Measurements from ENCODE around the gene ROR2. TPM values are rescaled to one million over a fixed set of nuclear protein-coding genes. Genes with fewer than 3 reads are reported as not detected.

Gene ROR2
- total and polyA plus RNA-seq, 4 experiments from 2014 or later: 0.17 to 0.31 (median 0.29) TPM; not detected in 1

DNA sequence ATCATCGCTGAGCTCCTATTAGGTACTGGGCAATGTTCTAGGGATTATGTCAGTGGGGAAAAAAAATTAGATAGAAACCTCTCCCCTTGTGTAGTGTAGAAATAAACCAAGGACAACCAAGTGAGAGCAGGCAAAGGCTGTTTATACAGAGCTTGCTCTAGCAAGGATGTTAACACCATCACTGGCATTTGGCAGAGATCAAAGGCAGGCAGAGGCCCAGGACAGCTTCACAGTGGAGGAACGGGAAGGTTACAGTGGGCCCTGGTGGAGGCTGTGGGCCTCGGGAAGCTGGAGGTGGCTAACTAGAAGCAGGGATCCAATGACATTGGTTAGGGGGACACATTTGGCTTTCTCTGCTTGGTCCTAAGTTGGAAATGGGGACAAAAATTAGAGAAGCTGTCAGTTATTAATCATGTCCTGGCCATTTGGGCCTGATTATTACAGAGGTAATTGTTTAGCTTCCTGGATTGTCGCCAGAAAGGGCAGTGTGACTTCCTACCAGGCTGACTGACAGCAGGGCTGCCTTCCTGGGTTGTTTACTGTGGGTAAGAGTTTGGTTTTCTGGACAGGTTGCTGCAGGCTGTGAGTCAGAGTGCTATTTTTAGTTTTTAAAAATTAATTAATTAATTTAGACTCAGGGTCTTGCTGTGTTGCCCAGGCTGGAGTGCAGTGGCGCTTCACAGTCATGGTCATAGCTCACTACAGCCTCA is 259.3 kb downstream of the ROR2 start:
- intact Hi-C loops (cut with micrococcal nuclease): no loop called here
- Mint-ChIP-seq H3K9me3 (no peaks in the 10 kb centered on the region), H3K4me1 (peaks cover 0 to 25% (median 4%) of the 10 kb centered on the region in 4 donors), H3K4me3 (peak overlapping the region in 1 of 8 donors; percentile 36), H3K36me3 (no peaks in the 10 kb centered on the region), H3K27ac (peak overlapping the region in 2 of 7 donors; percentile 43 to 64), H3K27me3 (peaks cover 1 to 2% of the 10 kb centered on the region in 2 donors)
- Histone ChIP-seq H3K9me3 (ENCODE audit: control insufficient read depth in 1 of 2, low read length in 2 of 2) (no peaks in the 10 kb centered on the region), H3K27ac (ENCODE audit: low read depth, low read length) (no peak overlapping the region), H3K4me1 (ENCODE audit: insufficient read depth, low read length) (peaks cover 5% of the 10 kb centered on the region), H3K27me3 (ENCODE audit: insufficient read depth, low read length) (no peaks in the 10 kb centered on the region), H3K36me3 (ENCODE audit: insufficient read depth, low read length) (no peaks in the 10 kb centered on the region), H3K4me3 (ENCODE audit: low read length in 2 of 2) (no peak overlapping the region)
- CTCF ChIA-PET (ENCODE audit: partially characterized antibody): interaction anchor here (1.0 kb wide), 1 partner anchor 36 kb away, joined by 4 read pairs; no protein-coding TSS in a partner anchor
- no peak for DNase-seq
- POLR2A ChIA-PET (ENCODE audit: partially characterized antibody): interaction anchor here (0.9 kb wide), 1 partner anchor 9 kb away, joined by 3 read pairs; no protein-coding TSS in a partner anchor

DNA sequence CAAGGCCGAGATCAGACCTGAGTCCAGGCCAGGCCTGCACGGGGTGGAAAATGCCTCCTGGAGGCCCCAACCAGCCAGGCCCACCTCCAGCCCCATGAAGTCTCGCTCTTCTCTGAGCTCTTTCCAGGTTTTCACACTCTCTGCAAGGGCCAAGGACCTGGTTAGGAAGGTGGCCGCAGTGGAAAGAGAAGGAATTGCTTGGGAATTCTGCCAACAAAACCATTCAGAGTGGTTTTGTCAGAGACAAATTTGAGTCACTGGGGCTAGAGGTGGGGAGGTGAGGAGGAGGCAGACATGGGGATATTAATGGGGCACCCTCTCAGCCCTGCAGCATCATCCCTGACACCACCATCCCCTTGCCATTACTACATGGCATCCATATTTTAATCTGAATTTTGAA is 261.0 kb downstream of the ROR2 start:
- Histone ChIP-seq H3K9me3 (ENCODE audit: control insufficient read depth in 1 of 2, low read length in 2 of 2) (no peaks in the 10 kb centered on the region), H3K36me3 (ENCODE audit: insufficient read depth, low read length) (no peaks in the 10 kb centered on the region), H3K27ac (ENCODE audit: low read depth, low read length) (no peak overlapping the region), H3K4me3 (ENCODE audit: low read length in 2 of 2) (no peak overlapping the region), H3K27me3 (ENCODE audit: insufficient read depth, low read length) (no peaks in the 10 kb centered on the region), H3K4me1 (ENCODE audit: insufficient read depth, low read length) (peaks cover 5% of the 10 kb centered on the region)
- no peak for DNase-seq
- ChIA-PET CTCF (ENCODE audit: partially characterized antibody) (no interaction called here), POLR2A (ENCODE audit: partially characterized antibody) (no interaction called here)
- intact Hi-C loops (cut with micrococcal nuclease): no loop called here
- Mint-ChIP-seq H3K27ac (no peak overlapping the region), H3K9me3 (no peaks in the 10 kb centered on the region), H3K4me1 (peaks cover 0 to 17% (median 2%) of the 10 kb centered on the region in 4 donors), H3K27me3 (peaks cover 2% of the 10 kb centered on the region in 2 donors), H3K4me3 (no peak overlapping the region), H3K36me3 (no peaks in the 10 kb centered on the region)

DNA sequence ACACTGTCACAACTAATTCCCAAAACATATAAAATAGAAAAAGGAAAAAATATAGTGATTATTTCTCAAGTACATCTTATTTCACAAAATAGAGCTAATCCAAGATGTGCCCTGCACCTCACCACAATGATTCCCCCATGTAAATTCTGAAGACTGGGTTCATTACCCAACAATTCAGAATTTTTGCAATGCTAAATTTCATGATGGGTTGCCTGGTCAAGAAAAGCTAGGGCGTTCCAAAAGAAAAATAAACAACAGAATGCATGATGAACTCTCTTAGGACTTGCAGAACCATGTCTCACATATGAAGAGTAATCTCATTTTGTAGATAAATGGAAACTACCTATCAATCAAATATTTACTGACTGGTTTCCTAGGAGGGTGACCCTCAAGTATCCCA is 266.8 kb downstream of the ROR2 start:
- no peaks in the 10 kb centered on the region for H3K36me3 ChIP-seq (ENCODE audit: insufficient read depth, low read length)
- Mint-ChIP-seq H3K36me3 (no peaks in the 10 kb centered on the region), H3K4me3 (no peak overlapping the region), H3K27ac (no peak overlapping the region), H3K9me3 (no peaks in the 10 kb centered on the region), H3K4me1 (no peaks in the 10 kb centered on the region), H3K27me3 (peaks cover 15 to 20% of the 10 kb centered on the region in 2 donors)
- no peak overlapping the region for H3K4me3 ChIP-seq (ENCODE audit: low read length in 2 of 2)
- CTCF ChIA-PET (ENCODE audit: partially characterized antibody): interaction anchor here (1.6 kb wide), 1 partner anchor 768 kb away, joined by 5 read pairs; no protein-coding TSS in a partner anchor
- H3K27me3 ChIP-seq (ENCODE audit: insufficient read depth, low read length): peaks cover 6% of the 10 kb centered on the region
- H3K9me3 ChIP-seq (ENCODE audit: control insufficient read depth in 1 of 2, low read length in 2 of 2): no peaks in the 10 kb centered on the region
- intact Hi-C loops (cut with micrococcal nuclease): loop anchor here (5.0 kb wide), 1 partner anchor 646 kb away; no protein-coding TSS in a partner anchor
- no peak overlapping the region for H3K27ac ChIP-seq (ENCODE audit: low read depth, low read length)
- POLR2A ChIA-PET (ENCODE audit: partially characterized antibody): no interaction called here
- no peak for DNase-seq
- H3K4me1 ChIP-seq (ENCODE audit: insufficient read depth, low read length): peaks cover 3% of the 10 kb centered on the region

DNA sequence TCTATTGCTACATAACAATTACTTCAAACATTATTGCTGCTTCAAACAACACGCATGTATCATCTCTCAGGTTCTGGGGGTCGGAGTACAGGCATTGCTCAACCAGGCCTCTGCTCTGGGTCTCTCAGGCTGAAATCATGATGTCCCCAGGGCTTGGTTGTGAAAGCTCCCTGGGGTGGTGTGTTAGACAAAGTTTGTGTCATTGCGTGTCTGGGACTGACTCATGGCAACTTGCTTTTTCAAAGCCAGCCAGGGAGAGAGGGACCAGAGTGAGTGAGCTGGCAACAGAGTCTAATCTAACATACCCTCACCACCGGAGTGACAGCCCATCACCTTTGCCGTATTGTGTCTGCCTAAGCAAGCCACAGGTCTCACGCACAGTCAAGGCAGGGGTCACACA is 267.2 kb downstream of the ROR2 start:
- POLR2A ChIA-PET (ENCODE audit: partially characterized antibody): no interaction called here
- H3K9me3 Mint-ChIP-seq: no peaks in the 10 kb centered on the region
- H3K36me3 ChIP-seq (ENCODE audit: insufficient read depth, low read length): no peaks in the 10 kb centered on the region
- peaks cover 15 to 22% of the 10 kb centered on the region in 2 donors for H3K27me3 Mint-ChIP-seq
- peaks cover 6% of the 10 kb centered on the region for H3K27me3 ChIP-seq (ENCODE audit: insufficient read depth, low read length)
- H3K4me3 Mint-ChIP-seq: no peak overlapping the region
- H3K4me1 Mint-ChIP-seq: no peaks in the 10 kb centered on the region
- DNase-seq: no peak
- no peaks in the 10 kb centered on the region for H3K9me3 ChIP-seq (ENCODE audit: control insufficient read depth in 1 of 2, low read length in 2 of 2)
- peaks cover 3% of the 10 kb centered on the region for H3K4me1 ChIP-seq (ENCODE audit: insufficient read depth, low read length)
- CTCF ChIA-PET (ENCODE audit: partially characterized antibody): interaction anchor here (1.6 kb wide), 1 partner anchor 768 kb away, joined by 5 read pairs; no protein-coding TSS in a partner anchor
- H3K27ac Mint-ChIP-seq: no peak overlapping the region
- intact Hi-C loops (cut with micrococcal nuclease): loop anchor here (5.0 kb wide), 1 partner anchor 646 kb away; no protein-coding TSS in a partner anchor
- H3K4me3 ChIP-seq (ENCODE audit: low read length in 2 of 2): no peak overlapping the region
- H3K36me3 Mint-ChIP-seq: no peaks in the 10 kb centered on the region
- no peak overlapping the region for H3K27ac ChIP-seq (ENCODE audit: low read depth, low read length)

DNA sequence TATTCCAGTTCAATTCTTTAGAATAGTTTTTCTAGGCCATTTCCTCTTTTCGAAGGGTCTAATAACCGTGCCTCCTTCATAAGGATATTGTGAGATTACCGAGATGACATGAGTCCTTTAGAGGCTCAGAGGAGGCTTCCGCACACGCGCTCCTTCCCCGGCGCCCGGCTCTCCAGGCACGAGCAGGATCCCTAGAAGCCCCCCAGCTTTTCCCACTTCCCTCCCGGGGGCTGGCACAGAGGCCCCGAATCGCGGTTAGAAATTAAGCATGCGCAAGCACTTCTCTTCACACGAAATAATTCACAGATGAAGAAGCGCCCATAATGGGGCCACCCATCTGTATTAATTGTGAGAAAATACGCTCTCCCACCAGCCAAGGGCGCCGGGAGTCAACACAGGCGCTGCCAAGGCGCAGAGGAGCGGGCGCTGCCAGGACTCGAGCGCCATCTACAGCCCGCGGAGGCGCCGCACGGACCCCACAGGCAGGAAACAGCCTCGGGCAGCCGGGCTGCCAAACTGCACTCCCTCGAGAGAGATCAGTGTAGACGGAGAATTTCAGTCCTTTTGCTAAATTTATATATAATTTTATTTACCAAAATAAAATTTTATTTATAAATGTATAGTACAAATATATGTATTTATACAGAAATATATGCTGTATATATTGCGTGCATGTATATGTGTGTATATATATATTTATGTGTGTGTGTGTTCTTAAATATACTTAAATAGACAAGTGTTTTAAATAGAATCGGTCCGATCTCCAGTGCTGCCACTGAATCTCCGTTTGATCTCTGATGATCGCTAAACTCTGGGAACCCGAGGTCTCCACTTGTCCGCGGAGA is 268.3 kb downstream of the ROR2 start:
- Histone ChIP-seq H3K4me1 (ENCODE audit: insufficient read depth, low read length) (peaks cover 3% of the 10 kb centered on the region), H3K36me3 (ENCODE audit: insufficient read depth, low read length) (no peaks in the 10 kb centered on the region), H3K9me3 (ENCODE audit: control insufficient read depth in 1 of 2, low read length in 2 of 2) (no peaks in the 10 kb centered on the region), H3K27ac (ENCODE audit: low read depth, low read length) (no peak overlapping the region), H3K4me3 (ENCODE audit: low read length in 2 of 2) (no peak overlapping the region), H3K27me3 (ENCODE audit: insufficient read depth, low read length) (peaks cover 6% of the 10 kb centered on the region)
- ChIA-PET POLR2A (ENCODE audit: partially characterized antibody) (no interaction called here), CTCF (ENCODE audit: partially characterized antibody) (no interaction called here)
- peaks cover 15 to 29% of the 10 kb centered on the region in 2 donors for H3K27me3 Mint-ChIP-seq
- H3K36me3 Mint-ChIP-seq: no peaks in the 10 kb centered on the region
- DNase-seq: peak; percentile 29 to 53 (median 38)
- no peak overlapping the region for H3K27ac Mint-ChIP-seq
- no peaks in the 10 kb centered on the region for H3K9me3 Mint-ChIP-seq
- H3K4me3 Mint-ChIP-seq: peak overlapping the region in 3 of 8 donors; percentile 32 to 40 (median 38)
- intact Hi-C loops (cut with micrococcal nuclease): loop anchor here (1.0 to 5.0 kb wide), 2 partner anchors 644 to 766 kb away; no protein-coding TSS in a partner anchor
- no peaks in the 10 kb centered on the region for H3K4me1 Mint-ChIP-seq

DNA sequence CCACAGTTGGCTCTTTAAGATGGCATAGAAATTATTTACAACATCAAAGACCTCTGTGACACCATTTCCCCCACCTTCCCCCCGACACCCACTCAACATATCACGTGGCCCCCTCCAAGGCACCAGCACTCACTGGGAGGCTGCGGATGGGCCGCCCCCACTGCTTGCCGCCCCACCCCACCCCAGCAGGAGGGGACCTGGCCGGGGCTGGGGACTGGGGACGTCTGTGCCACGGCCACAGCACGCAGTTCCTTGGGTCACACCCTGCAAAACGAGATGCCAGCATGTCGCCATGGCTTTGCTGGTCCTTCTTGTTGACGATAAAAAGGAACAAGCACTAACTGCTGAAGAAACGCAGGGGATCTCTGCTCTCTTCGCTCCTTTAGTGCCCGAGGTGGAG is 269.0 kb downstream of the ROR2 start:
- H3K27ac ChIP-seq (ENCODE audit: low read depth, low read length): no peak overlapping the region
- intact Hi-C loops (cut with micrococcal nuclease): loop anchor here (1.0 to 5.0 kb wide), 2 partner anchors 644 to 766 kb away; no protein-coding TSS in a partner anchor
- H3K27me3 ChIP-seq (ENCODE audit: insufficient read depth, low read length): peaks cover 9% of the 10 kb centered on the region
- no peaks in the 10 kb centered on the region for H3K9me3 Mint-ChIP-seq
- H3K4me1 ChIP-seq (ENCODE audit: insufficient read depth, low read length): peaks cover 3% of the 10 kb centered on the region
- ChIA-PET CTCF (ENCODE audit: partially characterized antibody) (no interaction called here), POLR2A (ENCODE audit: partially characterized antibody) (no interaction called here)
- no peak for DNase-seq
- H3K4me3 ChIP-seq (ENCODE audit: low read length in 2 of 2): no peak overlapping the region
- H3K9me3 ChIP-seq (ENCODE audit: control insufficient read depth in 1 of 2, low read length in 2 of 2): no peaks in the 10 kb centered on the region
- H3K36me3 ChIP-seq (ENCODE audit: insufficient read depth, low read length): no peaks in the 10 kb centered on the region
- H3K27ac Mint-ChIP-seq: no peak overlapping the region
- no peak overlapping the region for H3K4me3 Mint-ChIP-seq
- H3K27me3 Mint-ChIP-seq: peaks cover 19 to 34% of the 10 kb centered on the region in 2 donors
- no peaks in the 10 kb centered on the region for H3K4me1 Mint-ChIP-seq
- H3K36me3 Mint-ChIP-seq: no peaks in the 10 kb centered on the region

DNA sequence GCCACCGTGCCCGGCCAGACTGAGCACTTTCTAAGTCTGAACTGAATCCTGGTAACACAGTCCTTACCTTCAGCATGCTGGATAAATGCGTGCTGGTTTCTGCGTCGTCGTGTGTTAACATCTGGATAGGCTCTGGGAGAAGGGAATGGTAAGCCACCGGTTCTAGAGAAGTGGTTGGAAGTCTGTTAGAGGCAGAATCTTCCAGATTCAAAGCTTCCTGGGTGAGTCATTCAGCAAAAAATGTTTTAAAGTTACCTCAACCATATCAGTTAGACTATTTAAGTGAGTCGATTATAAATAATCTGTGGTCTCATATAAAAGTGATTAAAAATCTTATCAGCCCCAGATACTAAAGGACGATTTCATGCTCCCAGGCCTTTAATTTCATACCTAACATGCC is 269.9 kb downstream of the ROR2 start:
- Mint-ChIP-seq H3K36me3 (no peaks in the 10 kb centered on the region), H3K4me3 (no peak overlapping the region), H3K27me3 (peaks cover 19 to 37% of the 10 kb centered on the region in 2 donors), H3K4me1 (no peaks in the 10 kb centered on the region), H3K27ac (no peak overlapping the region), H3K9me3 (peaks cover 0 to 2% (median 0%) of the 10 kb centered on the region in 8 donors)
- ChIA-PET POLR2A (ENCODE audit: partially characterized antibody) (no interaction called here), CTCF (ENCODE audit: partially characterized antibody) (no interaction called here)
- no peaks in the 10 kb centered on the region for H3K9me3 ChIP-seq (ENCODE audit: control insufficient read depth in 1 of 2, low read length in 2 of 2)
- H3K4me1 ChIP-seq (ENCODE audit: insufficient read depth, low read length): peaks cover 3% of the 10 kb centered on the region
- H3K36me3 ChIP-seq (ENCODE audit: insufficient read depth, low read length): no peaks in the 10 kb centered on the region
- no peak overlapping the region for H3K4me3 ChIP-seq (ENCODE audit: low read length in 2 of 2)
- H3K27me3 ChIP-seq (ENCODE audit: insufficient read depth, low read length): peaks cover 11% of the 10 kb centered on the region
- DNase-seq: no peak
- intact Hi-C loops (cut with micrococcal nuclease): loop anchor here (5.0 kb wide), 1 partner anchor 643 kb away; no protein-coding TSS in a partner anchor
- no peak overlapping the region for H3K27ac ChIP-seq (ENCODE audit: low read depth, low read length)
